Parietal lobe (tissue), 2 donors: ENCODE measurements around the gene BDH1. TPM values are rescaled to one million over a fixed set of nuclear protein-coding genes. Genes with fewer than 3 reads are reported as not detected.

ENCODE experiments used
- small RNA-seq: library from RNA; depleted of rRNA; stranded (forward); fragments of <200 nt; gene quantifications from one replicate; pipeline ENCODE3, GENCODE V24; 2014; ENCODE audit warnings: low replicate concordance
- total RNA-seq: library from RNA; depleted of rRNA; stranded (reverse); fragments of >200 nt; gene quantifications from one replicate; pipeline ENCODE4 v1.2.3, GENCODE V29; 2014

The BDH1 gene, protein sequence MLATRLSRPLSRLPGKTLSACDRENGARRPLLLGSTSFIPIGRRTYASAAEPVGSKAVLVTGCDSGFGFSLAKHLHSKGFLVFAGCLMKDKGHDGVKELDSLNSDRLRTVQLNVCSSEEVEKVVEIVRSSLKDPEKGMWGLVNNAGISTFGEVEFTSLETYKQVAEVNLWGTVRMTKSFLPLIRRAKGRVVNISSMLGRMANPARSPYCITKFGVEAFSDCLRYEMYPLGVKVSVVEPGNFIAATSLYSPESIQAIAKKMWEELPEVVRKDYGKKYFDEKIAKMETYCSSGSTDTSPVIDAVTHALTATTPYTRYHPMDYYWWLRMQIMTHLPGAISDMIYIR
- 18.5 TPM for total RNA-seq

DNA sequence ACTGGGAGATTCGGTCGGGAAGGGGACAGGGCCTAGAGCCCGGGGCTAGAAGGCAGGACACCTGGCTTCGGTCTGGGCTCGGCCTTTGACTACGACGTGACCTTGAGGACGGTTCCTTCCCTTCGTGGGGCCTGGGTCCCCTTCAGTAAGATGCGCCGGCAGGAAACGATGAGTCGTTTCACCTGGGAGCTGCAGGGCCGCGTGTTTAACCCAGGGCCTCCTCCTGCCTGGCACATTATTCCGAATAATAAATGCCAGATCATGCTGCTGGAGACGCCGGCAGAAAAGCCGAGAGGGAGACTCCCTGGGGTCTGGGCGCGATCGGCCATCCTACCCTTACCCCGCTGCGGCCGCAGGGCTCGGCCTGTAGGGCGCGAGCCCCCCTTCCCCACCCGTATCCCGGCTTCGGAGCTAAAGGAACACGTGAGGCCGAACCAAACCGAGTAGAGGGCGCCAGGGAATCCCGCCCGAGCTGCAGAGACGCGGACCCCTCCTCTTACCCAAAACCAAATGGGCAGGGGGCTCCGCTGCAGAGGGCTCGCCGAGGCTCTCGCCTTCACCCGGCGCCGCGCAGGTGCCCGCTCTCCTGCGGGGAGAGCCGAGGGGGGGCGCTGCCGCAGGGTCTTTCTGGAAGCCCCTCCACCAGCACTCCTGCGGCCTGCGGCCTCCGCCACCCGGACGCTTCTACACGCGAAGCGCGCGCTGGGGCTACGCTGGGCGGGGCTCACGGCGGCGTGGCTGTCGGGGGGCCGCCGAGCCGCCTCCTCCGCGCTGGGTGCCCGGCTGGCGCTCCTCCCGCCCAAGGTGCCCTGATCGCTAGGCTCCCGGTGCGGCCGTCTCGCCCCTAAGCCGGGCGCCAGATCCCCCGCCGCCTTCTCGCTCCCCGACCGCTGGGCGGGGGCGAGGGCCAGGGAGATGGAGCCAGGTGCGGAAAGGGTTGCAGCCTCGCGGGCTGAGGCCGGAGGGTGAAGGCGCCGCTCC, at the start of gene BDH1:
Gene BDH1, minus strand, starts transcription at position 688 of the 981 bp plus-strand sequence. CDS start 9,525 bp downstream, outside the sequence.

Small RNA genes within 50 kb of the gene (small RNA-seq; reads per million reads assigned to genes)
- gene AC132008.1, result not detected

Other genes with a start within 250 kb of the BDH1 start
- 49.5 TPM for gene RUBCN, start 180.9 kb upstream of the BDH1 start, total RNA-seq
- 60.7 TPM for gene FYTTD1, start 193.9 kb upstream of the BDH1 start, total RNA-seq
- gene LRCH3, start 235.3 kb upstream of the BDH1 start, total RNA-seq, result 120 TPM